ENCODE results near the gene KIRREL3.
A peak's percentile ranks its signal among the peaks of the same experiment; 100 is the strongest.

The KIRREL3 gene

DNA sequence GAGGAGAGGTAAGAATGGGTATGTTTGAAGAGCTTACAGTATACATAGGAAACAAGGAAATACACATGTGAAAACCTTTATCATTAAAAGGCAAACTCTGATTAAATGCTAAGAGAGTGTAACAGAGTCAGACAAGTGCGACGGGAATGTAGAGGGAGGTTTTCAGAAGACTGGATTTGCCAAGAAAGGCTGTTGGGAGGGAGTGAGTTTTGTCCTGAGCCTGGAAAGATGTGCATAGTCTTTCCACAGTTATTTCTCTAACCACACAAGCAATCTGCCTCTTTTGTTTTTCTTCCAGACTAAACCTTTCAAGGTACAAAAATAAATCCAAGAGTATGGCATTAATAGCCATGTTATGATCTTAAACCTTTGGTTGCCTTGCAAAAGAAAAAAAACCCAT is 170.9 kb downstream of the KIRREL3 start:
- no peak for DNase-seq (ENCODE audit: low spot score)

- no peak for DNase-seq (ENCODE audit: low spot score)
Measured at GRCh38 chr11:126824035-126824607, 176.4 kb downstream of the KIRREL3 start.

GRCh38 chr11:126823274-126823673 is 177.3 kb downstream of the KIRREL3 start:
- no peak for DNase-seq (ENCODE audit: low spot score)

GRCh38 chr11:126821827-126822226 is 178.7 kb downstream of the KIRREL3 start:
- DNase-seq (ENCODE audit: low spot score) = no peak

DNA sequence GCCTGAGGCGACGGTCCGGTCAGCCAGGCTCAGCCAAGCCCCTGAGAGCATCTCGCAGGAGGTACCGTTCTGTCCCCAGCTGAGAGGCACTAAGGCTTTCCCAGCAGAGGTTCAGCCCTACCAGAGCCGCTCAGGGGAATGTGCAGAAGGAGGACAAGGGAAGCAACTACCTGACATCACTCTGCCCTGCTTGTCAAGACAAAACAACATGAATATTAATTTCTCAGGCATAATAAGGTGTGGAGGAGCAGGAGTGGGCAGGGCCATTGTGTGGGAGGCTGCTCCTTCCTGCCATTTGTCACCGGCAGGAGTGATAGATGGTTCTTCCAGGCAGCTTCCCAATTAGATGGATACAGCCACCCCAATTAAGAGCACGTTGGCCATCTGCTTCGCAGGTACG is 181.4 kb downstream of the KIRREL3 start:
- no peak for DNase-seq (ENCODE audit: low spot score)

- DNase-seq (ENCODE audit: low spot score) = no peak
Measured at GRCh38 chr11:126817523-126818450, 182.8 kb downstream of the KIRREL3 start.

DNA sequence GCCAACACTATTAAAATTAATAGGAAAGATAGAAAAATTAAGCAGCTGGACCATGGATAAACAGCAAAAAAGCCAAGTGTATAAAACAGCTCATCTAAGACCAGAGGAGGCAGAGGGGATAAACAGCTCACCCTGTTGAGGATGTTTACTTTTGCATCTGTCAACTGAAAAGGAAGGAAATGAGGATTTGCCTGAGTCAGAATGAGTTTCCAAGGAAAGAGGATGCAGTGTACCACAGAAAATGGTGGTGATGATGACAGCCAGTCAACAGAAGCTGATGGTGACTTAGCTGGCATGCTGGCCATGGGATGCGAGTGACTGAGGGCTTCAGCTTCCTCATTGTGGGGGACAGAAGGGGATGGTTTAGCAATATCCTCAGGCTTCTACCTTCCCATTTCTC is 183.5 kb downstream of the KIRREL3 start:
- peak; percentile 6 for DNase-seq (ENCODE audit: low spot score)

- no peak for DNase-seq (ENCODE audit: low spot score)
Measured at GRCh38 chr11:126816645-126817044, 183.9 kb downstream of the KIRREL3 start.

DNA sequence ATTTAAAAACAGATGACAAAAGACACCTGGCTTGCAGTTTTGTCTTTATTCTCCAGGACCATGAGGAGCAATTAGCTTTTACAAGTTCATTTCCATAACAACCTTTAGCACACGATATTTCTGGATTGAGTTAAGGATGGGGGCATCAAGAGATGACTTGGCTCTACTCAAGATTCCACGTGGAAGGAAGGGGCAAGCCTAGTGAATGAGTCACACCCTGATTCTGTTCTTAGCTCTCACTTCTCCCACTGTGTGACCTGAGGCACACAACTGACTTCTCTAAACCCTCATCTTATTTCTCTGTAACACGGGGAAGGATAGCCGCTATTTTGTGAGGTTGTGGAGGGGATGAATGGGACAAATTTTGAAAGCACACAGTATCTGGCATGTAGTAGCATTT is 185.5 kb downstream of the KIRREL3 start:
- no peak for DNase-seq (ENCODE audit: low spot score)

GRCh38 chr11:126810776-126811175 is 189.8 kb downstream of the KIRREL3 start:
- DNase-seq (ENCODE audit: low spot score) = no peak

GRCh38 chr11:126809514-126810289 is 190.9 kb downstream of the KIRREL3 start:
- no peak for DNase-seq (ENCODE audit: low spot score)

GRCh38 chr11:126808836-126809235 is 191.7 kb downstream of the KIRREL3 start:
- no peak for DNase-seq (ENCODE audit: low spot score)

GRCh38 chr11:126808296-126808695 is 192.3 kb downstream of the KIRREL3 start:
- DNase-seq (ENCODE audit: low spot score) = no peak

DNA sequence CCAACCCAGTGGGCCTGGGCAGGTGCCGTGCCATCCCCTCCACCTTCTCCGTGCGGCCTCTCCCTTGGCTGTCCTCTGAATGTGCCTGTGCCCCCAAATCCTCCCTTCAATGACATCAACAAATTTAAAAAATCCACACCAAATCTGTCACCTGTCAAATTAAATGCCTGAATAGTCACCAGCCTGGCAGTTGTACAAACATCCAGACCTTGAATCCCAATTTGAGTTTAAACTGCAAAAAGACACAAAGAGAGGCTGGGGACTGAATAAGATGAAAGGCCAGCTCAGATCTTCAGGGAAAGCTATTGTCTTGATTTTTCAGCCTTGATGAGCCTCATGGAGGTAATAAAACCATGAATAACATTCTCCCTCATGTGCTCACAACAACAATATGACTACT is 194.7 kb downstream of the KIRREL3 start:
- DNase-seq (ENCODE audit: low spot score) = no peak

DNA sequence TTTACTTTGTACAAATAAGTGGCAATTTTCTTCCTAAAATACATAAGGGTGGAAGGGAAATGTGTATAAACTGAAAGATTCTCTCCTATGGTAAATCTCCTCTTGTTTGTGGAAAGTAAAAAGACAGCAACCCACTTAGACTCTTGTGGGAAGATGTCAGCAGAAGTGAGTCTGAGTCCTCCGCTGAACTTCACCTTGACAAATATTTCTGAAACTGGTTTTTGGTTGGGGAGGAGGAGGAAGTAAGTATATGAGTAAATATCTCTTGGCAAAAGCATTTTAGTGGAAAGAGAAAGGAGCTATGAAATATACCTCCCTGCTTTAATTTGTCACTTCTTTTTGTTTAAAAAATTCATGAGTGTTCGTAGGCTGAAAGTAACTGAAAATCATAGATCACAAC is 196.2 kb downstream of the KIRREL3 start:
- DNase-seq (ENCODE audit: low spot score) = no peak

DNA sequence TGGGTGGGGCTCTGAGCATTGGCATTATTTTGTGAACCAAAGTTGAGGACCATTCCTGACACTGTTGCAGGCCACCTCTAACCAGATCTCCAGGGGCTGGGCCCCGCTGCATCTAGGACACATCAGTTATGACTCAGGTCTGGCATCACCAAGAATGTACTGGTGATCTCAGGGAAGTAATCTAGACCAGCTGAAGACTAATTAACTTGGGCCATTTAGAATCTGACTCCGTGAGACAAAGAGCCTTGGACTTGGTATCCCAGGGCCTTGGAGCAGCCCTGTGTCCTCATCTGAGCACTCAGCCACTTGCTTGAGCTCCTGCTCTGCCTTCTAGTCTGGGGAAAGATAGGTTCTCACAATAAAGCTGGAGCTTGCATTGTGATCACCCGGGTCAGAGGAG is 200.6 kb downstream of the KIRREL3 start:
- DNase-seq (ENCODE audit: low spot score) = no peak

GRCh38 chr11:126797457-126798169 is 203.0 kb downstream of the KIRREL3 start:
- no peak for DNase-seq (ENCODE audit: low spot score)

DNA sequence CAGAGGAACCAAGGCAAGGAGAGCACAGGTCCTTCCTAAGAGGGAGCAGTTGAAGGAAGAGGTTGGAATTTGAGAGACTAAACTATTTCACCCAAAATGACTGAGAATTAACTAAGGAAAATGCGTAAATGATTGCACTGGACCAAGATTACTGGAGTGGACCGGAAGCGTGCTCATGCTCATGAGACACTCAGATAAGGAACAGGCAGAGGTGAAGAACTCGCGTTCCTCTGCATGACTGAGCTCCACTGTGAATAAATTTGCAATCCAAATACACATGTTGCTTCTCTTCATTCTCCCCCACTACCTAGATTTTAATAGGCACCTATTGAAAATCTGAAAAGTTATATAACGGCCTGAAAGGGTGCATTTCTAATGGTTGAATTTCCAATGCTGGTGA is 207.0 kb downstream of the KIRREL3 start:
- DNase-seq (ENCODE audit: low spot score) = no peak

- no peak for DNase-seq (ENCODE audit: low spot score)
Measured at GRCh38 chr11:126791991-126792390, 208.6 kb downstream of the KIRREL3 start.

GRCh38 chr11:126791446-126791845 is 209.1 kb downstream of the KIRREL3 start:
- no peak for DNase-seq (ENCODE audit: low spot score)

DNA sequence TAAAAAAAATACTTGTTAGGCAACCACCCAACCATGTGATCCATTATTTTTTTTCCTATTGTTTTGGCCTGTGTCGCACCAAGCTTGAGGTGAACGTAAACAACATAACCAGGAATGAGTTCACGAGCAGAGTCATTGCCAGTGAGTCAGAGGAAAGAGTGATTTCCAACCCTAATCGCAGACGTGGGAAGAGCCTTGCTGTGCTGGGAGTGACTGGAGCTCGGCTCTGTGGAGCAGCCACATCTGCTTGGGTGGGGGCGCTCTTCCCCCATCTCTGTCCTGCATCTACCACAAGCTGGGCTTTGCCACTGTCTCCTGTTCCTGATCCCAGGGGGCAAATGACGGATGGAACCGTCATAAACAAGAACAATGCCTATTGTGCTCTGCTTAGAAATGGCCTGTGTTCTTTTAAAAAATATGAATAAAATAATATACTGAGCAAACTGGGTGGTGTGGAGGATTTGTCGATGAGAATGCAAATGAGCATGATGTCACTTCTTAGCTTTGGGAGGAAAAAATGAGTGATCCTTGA is 210.0 kb downstream of the KIRREL3 start:
- no peak for DNase-seq (ENCODE audit: low spot score)

DNA sequence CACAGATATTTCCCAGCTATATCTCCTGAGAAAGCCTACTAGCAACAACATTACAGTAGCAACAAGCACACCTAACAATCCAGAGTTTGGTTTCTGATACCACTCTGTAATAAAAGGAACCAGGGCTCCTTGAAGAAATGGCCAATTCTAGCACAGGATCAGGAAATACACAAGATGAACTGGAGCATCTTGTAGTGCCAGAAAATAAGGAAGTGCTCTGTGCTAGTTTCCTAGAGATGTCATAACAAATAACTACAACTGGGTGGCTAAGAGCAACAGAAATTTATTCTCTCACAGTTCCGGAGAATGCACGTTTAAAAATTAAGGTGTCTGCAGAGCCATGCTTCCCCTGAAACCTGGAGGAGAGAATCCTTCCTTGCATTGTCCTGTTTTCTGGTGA is 217.8 kb downstream of the KIRREL3 start:
- DNase-seq (ENCODE audit: low spot score) = no peak

Data from activated CD4-positive, alpha-beta T cell treated with anti-CD3 and anti-CD28 coated beads, Interleukin-2, Interleukin-4, amounts not matched to agents 100 ng/mL and 50 ng/mL, durations not matched to agents 16 hours and 8 hours (primary cell).